ENCODE data around the gene PDE9A.
A peak's percentile ranks its signal among the peaks of the same experiment; 100 is the strongest.
"Not testable (repeated sequence)": the region's sequence is repeated elsewhere in the genome, so short reads cannot be mapped to it uniquely, and the experiment has no call there.

Gene PDE9A

GRCh38 chr21:42798106-42798505 is 144.7 kb downstream of the PDE9A start:
- no peaks in the 10 kb centered on the region for H3K9me3 Mint-ChIP-seq
- H3K27ac Mint-ChIP-seq: no peak overlapping the region
- H3K36me3 Mint-ChIP-seq (ENCODE audit: low read depth): no peaks in the 10 kb centered on the region
- no peak for DNase-seq (ENCODE audit: low spot score)
- peaks cover 3% of the 10 kb centered on the region for H3K4me1 Mint-ChIP-seq (ENCODE audit: low read depth)
- H3K27me3 Mint-ChIP-seq (ENCODE audit: low read depth): peaks cover 13% of the 10 kb centered on the region
- H3K4me3 Mint-ChIP-seq: no peak overlapping the region

- Mint-ChIP-seq H3K9me3 (no peaks in the 10 kb centered on the region), H3K27me3 (ENCODE audit: low read depth) (peaks cover 7% of the 10 kb centered on the region), H3K4me1 (ENCODE audit: low read depth) (peaks cover 3% of the 10 kb centered on the region), H3K36me3 (ENCODE audit: low read depth) (no peaks in the 10 kb centered on the region), H3K4me3 (no peak overlapping the region), H3K27ac (peak overlapping the region; percentile 12)
- peak; percentile 36 for DNase-seq (ENCODE audit: low spot score)
Observed at GRCh38 chr21:42799516-42799915, 146.1 kb downstream of the PDE9A start.

GRCh38 chr21:42799948-42800347 is 146.5 kb downstream of the PDE9A start:
- H3K4me3 Mint-ChIP-seq: no peak overlapping the region
- peaks cover 10% of the 10 kb centered on the region for H3K27me3 Mint-ChIP-seq (ENCODE audit: low read depth)
- H3K9me3 Mint-ChIP-seq: no peaks in the 10 kb centered on the region
- no peak for DNase-seq (ENCODE audit: low spot score)
- no peak overlapping the region for H3K27ac Mint-ChIP-seq
- H3K4me1 Mint-ChIP-seq (ENCODE audit: low read depth): peaks cover 3% of the 10 kb centered on the region
- H3K36me3 Mint-ChIP-seq (ENCODE audit: low read depth): no peaks in the 10 kb centered on the region

GRCh38 chr21:42801616-42802015 is 148.2 kb downstream of the PDE9A start:
- not testable (repeated sequence) for H3K4me1 Mint-ChIP-seq (ENCODE audit: low read depth); DNase-seq (ENCODE audit: low spot score); H3K36me3 Mint-ChIP-seq (ENCODE audit: low read depth); H3K9me3 Mint-ChIP-seq; H3K27ac Mint-ChIP-seq; H3K4me3 Mint-ChIP-seq
- H3K27me3 Mint-ChIP-seq (ENCODE audit: low read depth): peaks cover 13% of the 10 kb centered on the region

- Mint-ChIP-seq H3K9me3 (no peaks in the 10 kb centered on the region), H3K27me3 (ENCODE audit: low read depth) (peaks cover 18% of the 10 kb centered on the region), H3K27ac (no peak overlapping the region), H3K4me1 (ENCODE audit: low read depth) (no peaks in the 10 kb centered on the region), H3K4me3 (no peak overlapping the region), H3K36me3 (ENCODE audit: low read depth) (no peaks in the 10 kb centered on the region)
- DNase-seq (ENCODE audit: low spot score): no peak
Observed at GRCh38 chr21:42806509-42807140, 153.2 kb downstream of the PDE9A start.

- peaks cover 21% of the 10 kb centered on the region for H3K27me3 Mint-ChIP-seq (ENCODE audit: low read depth)
- H3K9me3 Mint-ChIP-seq; H3K36me3 Mint-ChIP-seq (ENCODE audit: low read depth); H3K4me1 Mint-ChIP-seq (ENCODE audit: low read depth); H3K27ac Mint-ChIP-seq; DNase-seq (ENCODE audit: low spot score); H3K4me3 Mint-ChIP-seq: not testable (repeated sequence)
Observed at GRCh38 chr21:42807293-42807895, 154.0 kb downstream of the PDE9A start.

GRCh38 chr21:42807938-42808613 is 154.7 kb downstream of the PDE9A start:
- Mint-ChIP-seq H3K4me1 (ENCODE audit: low read depth) (no peaks in the 10 kb centered on the region), H3K4me3 (no peak overlapping the region), H3K36me3 (ENCODE audit: low read depth) (no peaks in the 10 kb centered on the region), H3K27me3 (ENCODE audit: low read depth) (peaks cover 26% of the 10 kb centered on the region), H3K27ac (no peak overlapping the region), H3K9me3 (no peaks in the 10 kb centered on the region)
- DNase-seq (ENCODE audit: low spot score): no peak

- Mint-ChIP-seq H3K4me1 (ENCODE audit: low read depth) (no peaks in the 10 kb centered on the region), H3K36me3 (ENCODE audit: low read depth) (no peaks in the 10 kb centered on the region), H3K9me3 (peaks cover 6% of the 10 kb centered on the region), H3K27ac (no peak overlapping the region), H3K27me3 (ENCODE audit: low read depth) (peaks cover 30% of the 10 kb centered on the region), H3K4me3 (no peak overlapping the region)
- DNase-seq (ENCODE audit: low spot score): no peak
Observed at GRCh38 chr21:42809171-42809570, 155.8 kb downstream of the PDE9A start.

GRCh38 chr21:42809577-42810475 is 156.4 kb downstream of the PDE9A start:
- Mint-ChIP-seq H3K36me3 (ENCODE audit: low read depth) (no peaks in the 10 kb centered on the region), H3K4me1 (ENCODE audit: low read depth) (no peaks in the 10 kb centered on the region), H3K27me3 (ENCODE audit: low read depth) (peaks cover 30% of the 10 kb centered on the region), H3K4me3 (no peak overlapping the region), H3K9me3 (peaks cover 8% of the 10 kb centered on the region), H3K27ac (no peak overlapping the region)
- no peak for DNase-seq (ENCODE audit: low spot score)

GRCh38 chr21:42811960-42812359 is 158.5 kb downstream of the PDE9A start:
- no peak for DNase-seq (ENCODE audit: low spot score)
- Mint-ChIP-seq H3K27me3 (ENCODE audit: low read depth) (peaks cover 22% of the 10 kb centered on the region), H3K36me3 (ENCODE audit: low read depth) (no peaks in the 10 kb centered on the region), H3K9me3 (peaks cover 16% of the 10 kb centered on the region), H3K27ac (no peak overlapping the region), H3K4me3 (no peak overlapping the region), H3K4me1 (ENCODE audit: low read depth) (no peaks in the 10 kb centered on the region)

GRCh38 chr21:42812528-42813241 is 159.3 kb downstream of the PDE9A start:
- not testable (repeated sequence) for DNase-seq (ENCODE audit: low spot score); H3K27ac Mint-ChIP-seq; H3K36me3 Mint-ChIP-seq (ENCODE audit: low read depth); H3K4me3 Mint-ChIP-seq; H3K4me1 Mint-ChIP-seq (ENCODE audit: low read depth)
- Mint-ChIP-seq H3K9me3 (peaks cover 16% of the 10 kb centered on the region), H3K27me3 (ENCODE audit: low read depth) (peaks cover 22% of the 10 kb centered on the region)

- peaks cover 2% of the 10 kb centered on the region for H3K4me1 Mint-ChIP-seq (ENCODE audit: low read depth)
- peaks cover 19% of the 10 kb centered on the region for H3K27me3 Mint-ChIP-seq (ENCODE audit: low read depth)
- H3K4me3 Mint-ChIP-seq: no peak overlapping the region
- peaks cover 16% of the 10 kb centered on the region for H3K9me3 Mint-ChIP-seq
- DNase-seq (ENCODE audit: low spot score): no peak
- H3K27ac Mint-ChIP-seq: no peak overlapping the region
- no peaks in the 10 kb centered on the region for H3K36me3 Mint-ChIP-seq (ENCODE audit: low read depth)
Observed at GRCh38 chr21:42815217-42815616, 161.8 kb downstream of the PDE9A start.

GRCh38 chr21:42818328-42818749 is 164.9 kb downstream of the PDE9A start:
- Mint-ChIP-seq H3K36me3 (ENCODE audit: low read depth) (no peaks in the 10 kb centered on the region), H3K4me3 (no peak overlapping the region), H3K27me3 (ENCODE audit: low read depth) (peaks cover 7% of the 10 kb centered on the region), H3K4me1 (ENCODE audit: low read depth) (peaks cover 2% of the 10 kb centered on the region), H3K9me3 (peaks cover 15% of the 10 kb centered on the region), H3K27ac (no peak overlapping the region)
- no peak for DNase-seq (ENCODE audit: low spot score)

Measured in T-helper 2 cell treated with Interferon-gamma antibody and Interleukin-4, amounts not matched to agents 5 μg/mL and 100 μg/mL, for 36 hours (primary cell).